Endothelial cell of umbilical vein (primary cell): ENCODE data around the gene C1orf226. TPM values are rescaled to one million over a fixed set of nuclear protein-coding genes. Genes with fewer than 3 reads are reported as not detected.

Source experiments
- BruUV-seq: library from RNA; stranded (reverse); fragments of 400-500 nt; replicated peaks from 2 replicates; lab custom pipeline; 2021; lab: Mats Ljungman, UMichigan
- CTCF ChIA-PET: fragments of 300-600, 350-600 bp; sonication (Branson Sonifier 250); formaldehyde crosslinking; loops from one replicate; lab custom pipeline; 2021; ENCODE audit warnings: antibody characterized with exemption, inconsistent platforms; lab: Charles Lee
- POLR2A ChIA-PET: fragments of 300-600, 350-600 bp; sonication (Branson Sonifier 250); formaldehyde crosslinking; loops from one replicate; lab custom pipeline; 2021; ENCODE audit warnings: antibody characterized with exemption, inconsistent platforms; lab: Charles Lee
- DNase-seq: peaks from one replicate; pipeline ENCODE4 v3.0.0-alpha.2; 2011; ENCODE audit warnings: low read depth, low spot score
- FAIRE-seq: peaks from 2 replicates; lab custom pipeline; 2011; peaks lifted over from hg19 to GRCh38; lab: Jason Lieb, UNC
- H2AFZ ChIP-seq: 2 replicates; pipeline ENCODE4 v1.6.0; 2012; ENCODE audit warnings: low read depth, low read length, control low read depth, inconsistent platforms
- H3K27ac ChIP-seq: 2 replicates; pipeline ENCODE4 v1.5.1; 2011; ENCODE audit warnings: low read depth, mild to moderate bottlenecking, control low read depth, low read length, moderate library complexity; ENCODE audit not compliant: insufficient read depth
- H3K27me3 ChIP-seq, 2 experiments: 2 replicates each; pipeline versions ENCODE4 v1.6.0 to v1.6.1; 2011; ENCODE audit warnings: low read length in 2 of 2, mixed read lengths in 1 of 2; ENCODE audit not compliant: control insufficient read depth in 2 of 2, insufficient read depth in 2 of 2
- H3K36me3 ChIP-seq, 2 experiments: 2 replicates in 1 of 2; 3 replicates in 1 of 2; pipeline ENCODE4 v1.5.1; 2011; ENCODE audit warnings: low read length in 2 of 2, mild to moderate bottlenecking in 1 of 2, moderate library complexity in 1 of 2; ENCODE audit not compliant: control insufficient read depth in 2 of 2, insufficient read depth in 2 of 2; ENCODE audit errors: extremely low read depth in 1 of 2
- H3K4me1 ChIP-seq: 3 replicates; pipeline ENCODE4 v1.5.1; 2011; ENCODE audit warnings: mild to moderate bottlenecking, low read length; ENCODE audit not compliant: control insufficient read depth, insufficient read depth; ENCODE audit errors: extremely low read depth
- H3K4me2 ChIP-seq: 2 replicates; pipeline ENCODE4 v1.6.1; 2011; ENCODE audit warnings: low read length, control low read depth, mixed read lengths; ENCODE audit not compliant: insufficient read depth
- H3K4me3 ChIP-seq, 3 experiments: fragments of 200-600 bp in 1 of 3; sonication (generic), shearing (Covaris generic) in 1 of 3; replicated peaks in 1 of 3; 2 replicates each; pipeline ENCODE4 v1.5.1; 2011 to 2016; ENCODE audit warnings: control low read depth in 3 of 3, low read length in 3 of 3, mild to moderate bottlenecking in 2 of 3, inconsistent platforms in 1 of 3, low read depth in 1 of 3, moderate library complexity in 1 of 3; ENCODE audit not compliant: insufficient read depth in 1 of 3
- H3K79me2 ChIP-seq: 2 replicates; pipeline ENCODE4 v1.6.0; 2012; ENCODE audit warnings: low read length, inconsistent platforms; ENCODE audit not compliant: control insufficient read depth, insufficient read depth
- H3K9ac ChIP-seq: replicated peaks from 2 replicates; pipeline ENCODE3; 2011; ENCODE audit warnings: low read length, control low read depth; ENCODE audit not compliant: insufficient read depth; ENCODE audit errors: extremely low read depth
- H3K9me1 ChIP-seq: replicated peaks from 3 replicates; pipeline ENCODE4 v1.6.0; 2011; ENCODE audit warnings: mild to moderate bottlenecking, low read length; ENCODE audit not compliant: control insufficient read depth, insufficient read depth; ENCODE audit errors: extremely low read depth
- H3K9me3 ChIP-seq: replicated peaks from 2 replicates; pipeline ENCODE4 v1.5.1; 2012; ENCODE audit warnings: low read length, inconsistent platforms; ENCODE audit not compliant: control insufficient read depth, insufficient read depth
- H4K20me1 ChIP-seq: replicated peaks from 2 replicates; pipeline ENCODE3; 2011; ENCODE audit warnings: mild to moderate bottlenecking, low read length; ENCODE audit not compliant: control insufficient read depth, insufficient read depth; ENCODE audit errors: extremely low read depth
- EZH2 ChIP-seq: IDR thresholded peaks from 2 replicates; pipeline ENCODE4 v1.6.1; 2012; ENCODE audit warnings: borderline replicate concordance, low read depth, mild to moderate bottlenecking, moderate library complexity, low read length, inconsistent platforms; ENCODE audit not compliant: severe bottlenecking
- FOS ChIP-seq: IDR thresholded peaks from 2 replicates; pipeline ENCODE4 v1.6.1; 2011; ENCODE audit warnings: mild to moderate bottlenecking, low read length, moderate library complexity, borderline replicate concordance; ENCODE audit not compliant: insufficient read depth
- GATA2 ChIP-seq: IDR thresholded peaks from 2 replicates; pipeline ENCODE4 v1.7.0; 2011; ENCODE audit warnings: low read depth, mild to moderate bottlenecking, moderate library complexity, mixed read lengths, low read length; ENCODE audit not compliant: insufficient read length, insufficient read depth
- JUN ChIP-seq: IDR thresholded peaks from 2 replicates; pipeline ENCODE4 v1.6.1; 2011; ENCODE audit warnings: borderline replicate concordance, low read depth; ENCODE audit not compliant: insufficient read length, insufficient read depth
- MYC ChIP-seq: IDR thresholded peaks from one replicate; pipeline ENCODE4 v1.6.1; 2011; ENCODE audit warnings: mild to moderate bottlenecking, low read depth, low read length
- POLR2A ChIP-seq: IDR thresholded peaks from 2 replicates; pipeline ENCODE4 v1.6.1; 2012; ENCODE audit warnings: low read depth, mild to moderate bottlenecking, control low read depth, low read length
- POLR2AphosphoS5 ChIP-seq: IDR thresholded peaks from 2 replicates; pipeline ENCODE4 v1.6.1; 2012; ENCODE audit warnings: low read depth, mild to moderate bottlenecking, control low read depth, low read length, moderate library complexity; ENCODE audit not compliant: insufficient read depth
- dilution Hi-C: fragments of 300-500 bp; cut with MboI; formaldehyde crosslinking; loops from one replicate; pipeline ENCODE4 v1.15.0; 2019; ENCODE audit warnings: low sequenced_read_pairs; ENCODE audit not compliant: extremely low pct_ligation_motif_present
- intact Hi-C: fragments of 100-400 bp; cut with micrococcal nuclease; formaldehyde crosslinking; loops from one replicate; pipeline ENCODE4 v1.10.0; 2022
- polyA plus RNA-seq, 4 experiments: library from polyadenylated mRNA; depleted of rRNA in 3 of 4; stranded (reverse) in 3 of 4; unstranded in 1 of 4; fragments of >200 nt; gene quantifications; 2 replicates each; pipeline versions ENCODE4 v1.2.1 to v1.2.3, GENCODE V29; 2011 to 2012; ENCODE audit warnings: missing spikeins in 1 of 4
- total RNA-seq: library from RNA; stranded (reverse); gene quantifications from 2 replicates; pipeline ENCODE4 v1.2.3, GENCODE V29; 2021
- TF ChIP-seq, protein P1 (sequence below): IDR thresholded peaks from 2 replicates; pipeline ENCODE4 v1.6.1; 2011; ENCODE audit not compliant: insufficient read depth, insufficient read length
- TF ChIP-seq, protein P2 (sequence below), 2 donors: IDR thresholded peaks; 1 replicate in 1 of 2; 2 replicates in 1 of 2; pipeline ENCODE4 v1.5.1; 2011; ENCODE audit warnings: low read length in 2 of 2, mild to moderate bottlenecking in 2 of 2, moderate library complexity in 2 of 2, control low read depth in 1 of 2, inconsistent platforms in 1 of 2, low read depth in 1 of 2; ENCODE audit not compliant: insufficient read depth in 1 of 2; ENCODE audit errors: extremely low read depth in 1 of 2

C1orf226 gene
- total and polyA plus RNA-seq, 2 donors (not counting 3 experiments of a cell fraction or from before 2014, with no cell fraction given) = 2.5 to 4.2 TPM

DNA sequence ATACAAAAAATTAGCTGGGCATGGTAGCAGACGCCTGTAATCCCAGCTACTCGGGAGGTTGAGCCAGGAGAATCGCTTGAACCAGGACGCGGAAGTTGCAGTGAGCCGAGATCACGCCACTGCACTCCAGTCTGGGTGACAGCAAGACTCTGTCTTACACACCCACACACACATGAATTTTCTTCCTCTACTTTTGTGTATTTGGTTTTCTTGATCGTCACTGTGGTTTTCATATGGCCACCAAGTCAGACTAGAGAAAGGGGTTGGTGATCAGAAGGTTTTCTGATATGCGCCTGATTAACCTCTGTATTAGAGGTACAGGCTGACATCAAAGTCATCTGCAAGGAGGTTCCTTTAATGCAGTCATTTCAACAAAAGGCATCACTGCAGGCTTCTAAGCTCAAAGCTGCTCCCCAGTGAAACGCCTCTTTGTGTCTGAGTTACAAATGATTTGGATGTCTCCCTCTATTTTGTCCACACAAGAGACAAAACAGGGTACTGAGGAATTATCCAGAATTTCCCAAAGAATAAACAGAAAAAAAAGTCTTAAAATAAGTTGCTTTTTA is 19.3 kb downstream of the C1orf226 start:
- FAIRE-seq = no peak
- CTCF ChIA-PET = interaction anchor here (1.4 kb wide), 1 partner anchor 338 kb away, joined by 3 read pairs; no protein-coding TSS in a partner anchor
- dilution Hi-C loops = no loop called here
- H3K9ac ChIP-seq = no peak overlapping the region
- BruUV-seq = no TSS peak
- no peak overlapping the region for H3K4me3 ChIP-seq
- no peak overlapping the region for H3K4me2 ChIP-seq
- H3K27ac ChIP-seq = no peak overlapping the region
- DNase-seq = no peak
- no peaks in the 10 kb centered on the region for H3K79me2 ChIP-seq
- H3K36me3 ChIP-seq = no peaks in the 10 kb centered on the region
- peaks cover 5 to 13% of the 10 kb centered on the region in 2 experiments for H3K27me3 ChIP-seq
- H3K9me3 ChIP-seq = no peaks in the 10 kb centered on the region
- intact Hi-C loops = no loop called here
- H3K4me1 ChIP-seq = peaks cover 3% of the 10 kb centered on the region
- H3K9me1 ChIP-seq = no peaks in the 10 kb centered on the region
- H4K20me1 ChIP-seq = no peaks in the 10 kb centered on the region
- no peak for TF ChIP-seq MYC
- no peak for TF ChIP-seq GATA2
- TF ChIP-seq, protein P1, sequence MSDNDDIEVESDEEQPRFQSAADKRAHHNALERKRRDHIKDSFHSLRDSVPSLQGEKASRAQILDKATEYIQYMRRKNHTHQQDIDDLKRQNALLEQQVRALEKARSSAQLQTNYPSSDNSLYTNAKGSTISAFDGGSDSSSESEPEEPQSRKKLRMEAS = no peak
- no peak for TF ChIP-seq EZH2
- no peak for TF ChIP-seq JUN
- no peak for TF ChIP-seq POLR2A
- TF ChIP-seq, protein P2, sequence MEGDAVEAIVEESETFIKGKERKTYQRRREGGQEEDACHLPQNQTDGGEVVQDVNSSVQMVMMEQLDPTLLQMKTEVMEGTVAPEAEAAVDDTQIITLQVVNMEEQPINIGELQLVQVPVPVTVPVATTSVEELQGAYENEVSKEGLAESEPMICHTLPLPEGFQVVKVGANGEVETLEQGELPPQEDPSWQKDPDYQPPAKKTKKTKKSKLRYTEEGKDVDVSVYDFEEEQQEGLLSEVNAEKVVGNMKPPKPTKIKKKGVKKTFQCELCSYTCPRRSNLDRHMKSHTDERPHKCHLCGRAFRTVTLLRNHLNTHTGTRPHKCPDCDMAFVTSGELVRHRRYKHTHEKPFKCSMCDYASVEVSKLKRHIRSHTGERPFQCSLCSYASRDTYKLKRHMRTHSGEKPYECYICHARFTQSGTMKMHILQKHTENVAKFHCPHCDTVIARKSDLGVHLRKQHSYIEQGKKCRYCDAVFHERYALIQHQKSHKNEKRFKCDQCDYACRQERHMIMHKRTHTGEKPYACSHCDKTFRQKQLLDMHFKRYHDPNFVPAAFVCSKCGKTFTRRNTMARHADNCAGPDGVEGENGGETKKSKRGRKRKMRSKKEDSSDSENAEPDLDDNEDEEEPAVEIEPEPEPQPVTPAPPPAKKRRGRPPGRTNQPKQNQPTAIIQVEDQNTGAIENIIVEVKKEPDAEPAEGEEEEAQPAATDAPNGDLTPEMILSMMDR (IDR thresholded peaks at IDR 0.05; ENCODE audit: extremely low read depth in 1 of 2, insufficient read depth in 1 of 2, low read depth in 1 of 2, low read length in 2 of 2) = no peak
- TF ChIP-seq POLR2AphosphoS5 = no peak
- no peak for TF ChIP-seq FOS
- POLR2A ChIA-PET = no interaction called here
- H2AFZ ChIP-seq = no peak overlapping the region
